Subcutaneous adipose tissue (tissue), 4 donors: ENCODE results near the gene CYP46A1. TPM values are rescaled to one million over a fixed set of nuclear protein-coding genes. Genes with fewer than 3 reads are reported as not detected.

Experiments
- total RNA-seq, 4 donors: library from RNA; depleted of rRNA; stranded (reverse); fragments of >200 nt; gene quantifications; one replicate each; pipeline ENCODE4 v1.1.0, GENCODE V29; 2016
- TF ChIP-seq, protein P1 (sequence below): fragments of 450-650 bp; IDR thresholded peaks from one replicate; pipeline ENCODE4 v1.5.1; 2016; ENCODE audit warnings: low read depth, mild to moderate bottlenecking, control low read depth, antibody characterized with exemption, moderate library complexity

Gene CYP46A1
- total RNA-seq, 4 donors from 2014 or later, result 0.82 to 2.1 (median 1.1) TPM

GRCh38 chr14:99693918-99694317, 9.8 kb downstream of the CYP46A1 start:
- TF ChIP-seq, protein P1, sequence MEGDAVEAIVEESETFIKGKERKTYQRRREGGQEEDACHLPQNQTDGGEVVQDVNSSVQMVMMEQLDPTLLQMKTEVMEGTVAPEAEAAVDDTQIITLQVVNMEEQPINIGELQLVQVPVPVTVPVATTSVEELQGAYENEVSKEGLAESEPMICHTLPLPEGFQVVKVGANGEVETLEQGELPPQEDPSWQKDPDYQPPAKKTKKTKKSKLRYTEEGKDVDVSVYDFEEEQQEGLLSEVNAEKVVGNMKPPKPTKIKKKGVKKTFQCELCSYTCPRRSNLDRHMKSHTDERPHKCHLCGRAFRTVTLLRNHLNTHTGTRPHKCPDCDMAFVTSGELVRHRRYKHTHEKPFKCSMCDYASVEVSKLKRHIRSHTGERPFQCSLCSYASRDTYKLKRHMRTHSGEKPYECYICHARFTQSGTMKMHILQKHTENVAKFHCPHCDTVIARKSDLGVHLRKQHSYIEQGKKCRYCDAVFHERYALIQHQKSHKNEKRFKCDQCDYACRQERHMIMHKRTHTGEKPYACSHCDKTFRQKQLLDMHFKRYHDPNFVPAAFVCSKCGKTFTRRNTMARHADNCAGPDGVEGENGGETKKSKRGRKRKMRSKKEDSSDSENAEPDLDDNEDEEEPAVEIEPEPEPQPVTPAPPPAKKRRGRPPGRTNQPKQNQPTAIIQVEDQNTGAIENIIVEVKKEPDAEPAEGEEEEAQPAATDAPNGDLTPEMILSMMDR, result no peak

DNA sequence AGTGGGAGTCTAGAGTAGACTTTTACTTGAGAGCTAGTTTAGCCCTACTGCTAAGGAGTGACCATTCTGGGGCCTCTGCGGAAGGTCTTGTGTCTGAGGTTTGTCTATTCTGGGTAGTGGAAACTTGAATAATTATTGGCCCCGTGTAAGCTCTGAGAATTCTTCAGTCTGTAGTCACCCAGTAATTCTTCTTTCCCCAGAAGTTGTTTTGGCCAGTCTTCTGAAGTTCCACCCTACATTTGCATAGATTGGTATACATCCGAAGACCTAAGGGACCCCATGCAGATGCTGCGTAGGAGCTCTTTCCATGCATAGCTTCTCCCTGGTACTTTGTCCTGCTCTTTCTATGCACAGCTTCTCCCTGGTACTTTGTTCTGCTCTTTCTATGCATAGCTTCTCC, 12.8 kb downstream of the CYP46A1 start:
- TF ChIP-seq, protein P1, result no peak

DNA sequence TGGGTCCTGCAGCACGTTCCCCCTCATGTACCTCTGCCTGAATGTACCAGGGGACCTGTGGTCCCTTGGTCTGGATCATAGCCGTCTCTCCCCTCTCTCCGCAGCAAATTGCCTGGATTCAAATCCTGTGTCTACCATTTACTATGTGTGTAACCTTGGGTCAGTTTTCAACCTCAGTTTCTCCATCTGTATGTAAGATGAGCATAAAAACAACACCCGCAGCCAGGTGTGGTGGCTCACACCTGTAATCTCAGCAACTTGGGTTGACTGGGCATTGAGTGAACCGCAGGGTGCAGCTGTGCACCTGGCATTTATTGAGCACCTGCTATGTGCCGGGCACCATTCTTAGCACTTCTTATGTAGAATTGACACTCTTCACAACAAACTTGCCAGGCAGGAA, 14.1 kb downstream of the CYP46A1 start:
- TF ChIP-seq, protein P1, result no peak

GRCh38 chr14:99698642-99699041, 14.5 kb downstream of the CYP46A1 start:
- TF ChIP-seq, protein P1, result no peak

GRCh38 chr14:99699085-99699760, 15.1 kb downstream of the CYP46A1 start:
- TF ChIP-seq, protein P1, result no peak

DNA sequence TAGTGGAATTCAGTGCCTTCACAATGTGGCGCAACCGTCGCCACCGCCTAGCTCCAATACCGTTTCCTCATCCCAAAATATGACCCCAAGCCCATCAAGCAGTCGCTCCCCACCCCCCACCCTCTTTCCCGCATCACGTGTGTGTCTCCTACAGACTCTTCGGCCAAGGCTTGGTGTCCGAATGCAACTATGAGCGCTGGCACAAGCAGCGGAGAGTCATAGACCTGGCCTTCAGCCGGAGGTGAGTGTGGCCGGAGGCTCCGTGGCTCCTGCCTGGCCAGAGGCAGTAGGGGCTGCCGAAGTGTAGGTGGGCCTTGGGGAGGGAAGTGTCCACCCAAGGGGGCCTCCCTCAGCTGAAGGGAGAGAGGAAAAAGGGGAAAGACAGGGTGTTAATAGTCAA, 15.8 kb downstream of the CYP46A1 start:
- TF ChIP-seq, protein P1, result no peak

- TF ChIP-seq, protein P1, result no peak
These were observed 16.3 kb downstream of the CYP46A1 start for GRCh38 chr14:99700379-99700778.
